Liver (tissue), 9 donors: ENCODE measurements around the gene ARL6IP4. TPM values are rescaled to one million over a fixed set of nuclear protein-coding genes. Genes with fewer than 3 reads are reported as not detected.

Source experiments
- DNase-seq: peaks from one replicate; pipeline ENCODE4 v3.0.0-alpha.2; 2017; ENCODE audit warnings: low spot score
- H3K27ac ChIP-seq, 2 donors: one replicate each; pipeline ENCODE4 v1.7.0; 2013; ENCODE audit warnings: inconsistent platforms in 2 of 2, low read length in 2 of 2, control low read depth in 1 of 2, low read depth in 1 of 2, mild to moderate bottlenecking in 1 of 2
- H3K27me3 ChIP-seq, 4 donors: one replicate each; pipeline versions ENCODE4 v1.6.1 to v1.7.0; 2013; ENCODE audit warnings: low read length in 3 of 4, inconsistent platforms in 1 of 4, mild to moderate bottlenecking in 1 of 4, moderate library complexity in 1 of 4; ENCODE audit not compliant: control insufficient read depth in 4 of 4, insufficient read depth in 4 of 4
- H3K36me3 ChIP-seq, 4 donors: one replicate each; pipeline versions ENCODE4 v1.6.1 to v1.7.0; 2013; ENCODE audit warnings: low read length in 3 of 4, mild to moderate bottlenecking in 3 of 4, low read depth in 1 of 4, moderate library complexity in 1 of 4; ENCODE audit not compliant: control insufficient read depth in 4 of 4, insufficient read depth in 3 of 4
- H3K4me1 ChIP-seq, 4 donors: one replicate each; pipeline versions ENCODE4 v1.6.1 to v1.7.0; 2013; ENCODE audit warnings: low read length in 3 of 4, mild to moderate bottlenecking in 3 of 4, moderate library complexity in 1 of 4; ENCODE audit not compliant: control insufficient read depth in 4 of 4, insufficient read depth in 4 of 4
- H3K4me3 ChIP-seq, 3 donors: one replicate each; pipeline versions ENCODE4 v1.6.1 to v1.7.0; 2013; ENCODE audit warnings: low read length in 3 of 3, control low read depth in 1 of 3, low read depth in 1 of 3, mild to moderate bottlenecking in 1 of 3
- H3K9ac ChIP-seq, 2 donors: one replicate each; pipeline ENCODE4 v1.7.0; 2013; ENCODE audit warnings: low read length in 2 of 2, mild to moderate bottlenecking in 2 of 2, moderate library complexity in 2 of 2, control low read depth in 1 of 2, low read depth in 1 of 2
- H3K9me3 ChIP-seq, 4 donors: one replicate each; pipeline versions ENCODE4 v1.6.1 to v1.7.0; 2013; ENCODE audit warnings: low read length in 3 of 4; ENCODE audit not compliant: control insufficient read depth in 4 of 4
- ATF3 ChIP-seq: IDR thresholded peaks from 2 replicates; pipeline ENCODE4 v1.6.1; 2016; ENCODE audit warnings: antibody characterized with exemption
- FOXA1 ChIP-seq: IDR thresholded peaks from 2 replicates; pipeline ENCODE4 v1.6.1; 2016; ENCODE audit warnings: antibody characterized with exemption
- FOXA2 ChIP-seq: IDR thresholded peaks from 2 replicates; pipeline ENCODE4 v1.6.1; 2016; ENCODE audit warnings: antibody characterized with exemption
- GABPA ChIP-seq, 2 donors: IDR thresholded peaks in 1 of 2; conservative IDR thresholded peaks in 1 of 2; 2 replicates each; pipeline ENCODE4 v1.6.1; 2016; ENCODE audit warnings: antibody characterized with exemption in 2 of 2, mild to moderate bottlenecking in 1 of 2, moderate library complexity in 1 of 2
- HNF4A ChIP-seq, 2 donors: conservative IDR thresholded peaks; 2 replicates each; pipeline ENCODE4 v1.6.1; 2016; ENCODE audit warnings: antibody characterized with exemption in 2 of 2, mild to moderate bottlenecking in 2 of 2
- HNF4G ChIP-seq: IDR thresholded peaks from 2 replicates; pipeline ENCODE4 v1.6.1; 2016; ENCODE audit warnings: antibody characterized with exemption
- JUND ChIP-seq, 2 donors: IDR thresholded peaks; 2 replicates each; pipeline ENCODE4 v1.6.1; 2016; ENCODE audit warnings: antibody characterized with exemption in 2 of 2
- RAD21 ChIP-seq, 2 donors: IDR thresholded peaks; 2 replicates each; pipeline ENCODE4 v1.6.1; 2016; ENCODE audit warnings: antibody characterized with exemption in 2 of 2, mild to moderate bottlenecking in 2 of 2
- RXRA ChIP-seq, 2 donors: IDR thresholded peaks; 2 replicates each; pipeline ENCODE4 v1.6.1; 2017 to 2018; ENCODE audit warnings: antibody characterized with exemption in 2 of 2, mild to moderate bottlenecking in 1 of 2
- TAF1 ChIP-seq: conservative IDR thresholded peaks from 2 replicates; pipeline ENCODE4 v1.6.1; 2016; ENCODE audit warnings: antibody characterized with exemption, mild to moderate bottlenecking
- YY1 ChIP-seq: IDR thresholded peaks from 2 replicates; pipeline ENCODE4 v1.6.1; 2016; ENCODE audit warnings: antibody characterized with exemption, mild to moderate bottlenecking
- WGBS: extraction: QIAGEN DNeasy Blood & Tissue Kit; methylation state at CpG from one replicate; pipeline ENCODE4 v1.1.7; 2013; 5-methylcytosine and 5-hydroxymethylcytosine counted together
- polyA plus RNA-seq, 2 donors: library from polyadenylated mRNA; stranded (reverse) in 1 of 2; unstranded in 1 of 2; fragments of 200-250 nt in 1 of 2; fragments of >200 nt in 1 of 2; fragmentation: Nextera tagmentation in 1 of 2; extraction: Ambion mirVana in 1 of 2; gene quantifications; one replicate each; pipeline versions ENCODE4 v1.2.1 to v1.2.3, GENCODE V29; 2013 to 2015
- total RNA-seq, 2 donors: library from RNA; depleted of rRNA; stranded (reverse); fragments of >200 nt; gene quantifications; one replicate each; pipeline ENCODE4 v1.2.3, GENCODE V29; 2014
- TF ChIP-seq, protein P1 (sequence below): IDR thresholded peaks from 2 replicates; pipeline ENCODE4 v1.6.1; 2016; ENCODE audit warnings: antibody characterized with exemption, mild to moderate bottlenecking
- TF ChIP-seq, protein P2 (sequence below): IDR thresholded peaks from 2 replicates; pipeline ENCODE4 v1.6.1; 2016; ENCODE audit warnings: antibody characterized with exemption
- donor health status: healthy.
- donor health status: healthy.
- donor health status: healthy.
- donor health status: healthy.
- donor health status: healthy.

Gene ARL6IP4
- total and polyA plus RNA-seq, 4 donors: 59.2 to 187 (median 121) TPM

DNA sequence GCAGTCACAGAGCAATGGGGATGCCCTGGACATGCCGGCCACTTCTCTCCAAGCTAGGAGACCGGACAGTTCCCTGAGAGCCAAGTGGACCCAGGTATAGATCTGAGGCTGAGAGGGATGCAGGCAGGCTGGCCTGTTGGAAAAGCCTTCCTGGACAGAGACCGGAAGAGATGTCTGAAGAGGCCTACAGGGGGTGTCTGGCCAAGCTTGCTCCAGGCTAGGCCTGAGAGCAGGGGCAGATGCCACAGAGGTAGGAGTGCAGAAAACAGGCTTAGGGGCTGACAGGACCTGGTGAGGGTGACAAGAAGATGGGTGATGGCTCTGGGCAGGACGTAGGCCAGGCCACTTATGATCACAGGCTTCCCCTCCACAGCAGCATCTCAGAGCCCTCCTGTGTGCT is 30.2 kb downstream of the ARL6IP4 start:
- Histone ChIP-seq H3K4me3 (no peak overlapping the region), H3K36me3 (peaks cover 0 to 49% (median 10%) of the 10 kb centered on the region in 4 donors), H3K9me3 (no peaks in the 10 kb centered on the region), H3K4me1 (no peaks in the 10 kb centered on the region), H3K9ac (no peak overlapping the region), H3K27me3 (no peaks in the 10 kb centered on the region), H3K27ac (no peak overlapping the region)
- 97% methylated on average over 4 of the region's 4 CpGs for WGBS
- TF ChIP-seq RAD21 (IDR thresholded peaks at IDR 0.05): no peak
- DNase-seq: no peak

GRCh38 chr12:123011701-123012100 is 31.2 kb downstream of the ARL6IP4 start:
- Histone ChIP-seq H3K27me3 (no peaks in the 10 kb centered on the region), H3K9me3 (no peaks in the 10 kb centered on the region), H3K4me3 (no peak overlapping the region), H3K27ac (no peak overlapping the region), H3K4me1 (no peaks in the 10 kb centered on the region), H3K9ac (no peak overlapping the region), H3K36me3 (peaks cover 0 to 48% (median 10%) of the 10 kb centered on the region in 4 donors)
- no peak for DNase-seq
- WGBS: 91% methylated on average over 6 of the region's 6 CpGs
- TF ChIP-seq FOXA1 (no peak), RXRA (IDR thresholded peaks at IDR 0.05) (no peak), ATF3 (no peak), FOXA2 (no peak), TAF1 (no peak), RAD21 (IDR thresholded peaks at IDR 0.05) (no peak), GABPA (IDR thresholded peaks at IDR 0.05 in 1 of 2, conservative IDR thresholded peaks at IDR 0.05 in 1 of 2) (no peak), JUND (IDR thresholded peaks at IDR 0.05) (no peak), HNF4A (conservative IDR thresholded peaks at IDR 0.05) (no peak), HNF4G (no peak), YY1 (no peak)
- TF ChIP-seq, protein P1, sequence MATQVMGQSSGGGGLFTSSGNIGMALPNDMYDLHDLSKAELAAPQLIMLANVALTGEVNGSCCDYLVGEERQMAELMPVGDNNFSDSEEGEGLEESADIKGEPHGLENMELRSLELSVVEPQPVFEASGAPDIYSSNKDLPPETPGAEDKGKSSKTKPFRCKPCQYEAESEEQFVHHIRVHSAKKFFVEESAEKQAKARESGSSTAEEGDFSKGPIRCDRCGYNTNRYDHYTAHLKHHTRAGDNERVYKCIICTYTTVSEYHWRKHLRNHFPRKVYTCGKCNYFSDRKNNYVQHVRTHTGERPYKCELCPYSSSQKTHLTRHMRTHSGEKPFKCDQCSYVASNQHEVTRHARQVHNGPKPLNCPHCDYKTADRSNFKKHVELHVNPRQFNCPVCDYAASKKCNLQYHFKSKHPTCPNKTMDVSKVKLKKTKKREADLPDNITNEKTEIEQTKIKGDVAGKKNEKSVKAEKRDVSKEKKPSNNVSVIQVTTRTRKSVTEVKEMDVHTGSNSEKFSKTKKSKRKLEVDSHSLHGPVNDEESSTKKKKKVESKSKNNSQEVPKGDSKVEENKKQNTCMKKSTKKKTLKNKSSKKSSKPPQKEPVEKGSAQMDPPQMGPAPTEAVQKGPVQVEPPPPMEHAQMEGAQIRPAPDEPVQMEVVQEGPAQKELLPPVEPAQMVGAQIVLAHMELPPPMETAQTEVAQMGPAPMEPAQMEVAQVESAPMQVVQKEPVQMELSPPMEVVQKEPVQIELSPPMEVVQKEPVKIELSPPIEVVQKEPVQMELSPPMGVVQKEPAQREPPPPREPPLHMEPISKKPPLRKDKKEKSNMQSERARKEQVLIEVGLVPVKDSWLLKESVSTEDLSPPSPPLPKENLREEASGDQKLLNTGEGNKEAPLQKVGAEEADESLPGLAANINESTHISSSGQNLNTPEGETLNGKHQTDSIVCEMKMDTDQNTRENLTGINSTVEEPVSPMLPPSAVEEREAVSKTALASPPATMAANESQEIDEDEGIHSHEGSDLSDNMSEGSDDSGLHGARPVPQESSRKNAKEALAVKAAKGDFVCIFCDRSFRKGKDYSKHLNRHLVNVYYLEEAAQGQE: no peak
- TF ChIP-seq, protein P2, sequence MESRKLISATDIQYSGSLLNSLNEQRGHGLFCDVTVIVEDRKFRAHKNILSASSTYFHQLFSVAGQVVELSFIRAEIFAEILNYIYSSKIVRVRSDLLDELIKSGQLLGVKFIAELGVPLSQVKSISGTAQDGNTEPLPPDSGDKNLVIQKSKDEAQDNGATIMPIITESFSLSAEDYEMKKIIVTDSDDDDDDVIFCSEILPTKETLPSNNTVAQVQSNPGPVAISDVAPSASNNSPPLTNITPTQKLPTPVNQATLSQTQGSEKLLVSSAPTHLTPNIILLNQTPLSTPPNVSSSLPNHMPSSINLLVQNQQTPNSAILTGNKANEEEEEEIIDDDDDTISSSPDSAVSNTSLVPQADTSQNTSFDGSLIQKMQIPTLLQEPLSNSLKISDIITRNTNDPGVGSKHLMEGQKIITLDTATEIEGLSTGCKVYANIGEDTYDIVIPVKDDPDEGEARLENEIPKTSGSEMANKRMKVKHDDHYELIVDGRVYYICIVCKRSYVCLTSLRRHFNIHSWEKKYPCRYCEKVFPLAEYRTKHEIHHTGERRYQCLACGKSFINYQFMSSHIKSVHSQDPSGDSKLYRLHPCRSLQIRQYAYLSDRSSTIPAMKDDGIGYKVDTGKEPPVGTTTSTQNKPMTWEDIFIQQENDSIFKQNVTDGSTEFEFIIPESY: no peak
